NCI-H1930 (cell line): Measurements from ENCODE around the gene BCKDK.

Experiments used
- DNase-seq, 2 experiments: peaks; one replicate each; lab custom pipeline; 2025; lab: John Stamatoyannopoulos, UW

The BCKDK gene

DNA sequence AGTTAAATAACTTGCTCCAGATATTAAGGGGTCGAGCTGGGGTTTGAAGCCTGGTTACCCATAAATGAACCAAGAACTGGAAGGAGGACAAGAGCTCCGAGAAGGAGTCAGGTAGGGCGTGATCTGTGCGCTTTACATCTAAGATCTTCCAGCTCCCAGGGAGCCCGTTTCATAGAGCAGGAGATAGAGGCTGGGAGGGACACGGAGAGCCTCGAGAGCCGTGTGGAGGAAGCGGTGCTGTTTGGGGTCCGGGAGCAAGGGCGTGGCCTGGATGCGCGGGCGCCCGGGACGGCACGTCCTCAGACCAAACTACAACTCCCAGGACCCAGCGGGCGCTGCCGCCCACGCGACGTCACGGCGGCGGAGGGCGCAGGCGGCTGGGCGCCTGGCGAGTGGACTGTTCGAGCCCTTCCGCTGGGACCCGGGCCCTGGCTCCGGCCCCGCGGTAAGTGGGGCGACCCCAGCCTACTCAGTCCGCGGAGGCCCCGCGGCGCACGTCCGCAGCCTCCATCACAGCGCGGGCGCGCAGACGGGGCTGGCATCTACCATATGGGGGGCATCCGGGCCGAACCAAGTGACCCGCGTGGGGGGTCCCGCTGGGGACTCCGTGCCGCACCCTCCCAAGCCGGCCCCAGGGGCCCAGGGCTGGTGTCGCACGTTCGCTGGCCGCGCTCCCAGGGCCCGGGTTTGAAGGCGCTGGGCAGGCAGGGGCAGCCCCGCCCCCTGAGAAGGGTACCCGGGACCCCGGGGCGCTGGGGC lies at the start of gene BCKDK:
Gene BCKDK, plus strand, starts transcription at position 352 of the 759 bp plus-strand sequence. CDS start 838 bp downstream, outside the sequence.
- DNase-seq: peak; percentile 51 to 76

DNA sequence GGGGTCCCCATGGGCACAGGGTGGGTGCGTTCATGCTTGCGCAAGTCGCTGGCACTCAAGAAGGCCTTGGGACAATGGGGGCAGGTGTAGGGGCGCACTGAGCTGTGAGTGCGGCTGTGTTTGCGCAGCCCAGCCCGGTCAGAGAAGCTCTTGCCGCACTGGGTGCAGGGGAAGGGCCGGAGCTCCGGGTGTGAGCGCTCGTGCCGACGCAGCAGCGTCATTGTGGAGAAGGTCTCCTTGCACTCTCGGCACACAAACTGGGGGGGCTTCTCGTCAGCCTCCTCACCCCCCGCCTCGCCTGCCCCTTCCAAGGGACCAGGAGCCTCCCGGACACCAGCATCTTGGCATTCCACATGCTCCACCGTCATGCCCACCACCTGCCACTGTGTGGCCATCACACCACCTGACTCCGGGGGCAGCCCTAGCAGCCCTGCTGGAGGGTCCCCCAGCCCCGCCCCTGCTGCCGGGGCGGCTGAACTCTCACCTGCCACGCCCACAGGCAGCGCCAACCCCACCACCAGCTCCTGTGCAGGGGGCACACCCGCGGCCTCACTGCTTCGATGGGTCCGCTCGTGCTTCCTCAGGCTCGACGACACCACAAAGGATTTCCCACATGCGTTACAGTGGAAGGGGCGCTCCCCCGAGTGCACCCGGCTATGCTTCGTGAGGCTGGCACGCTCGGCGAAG lies 46.9 kb upstream of the BCKDK start:
- DNase-seq: no peak

DNA sequence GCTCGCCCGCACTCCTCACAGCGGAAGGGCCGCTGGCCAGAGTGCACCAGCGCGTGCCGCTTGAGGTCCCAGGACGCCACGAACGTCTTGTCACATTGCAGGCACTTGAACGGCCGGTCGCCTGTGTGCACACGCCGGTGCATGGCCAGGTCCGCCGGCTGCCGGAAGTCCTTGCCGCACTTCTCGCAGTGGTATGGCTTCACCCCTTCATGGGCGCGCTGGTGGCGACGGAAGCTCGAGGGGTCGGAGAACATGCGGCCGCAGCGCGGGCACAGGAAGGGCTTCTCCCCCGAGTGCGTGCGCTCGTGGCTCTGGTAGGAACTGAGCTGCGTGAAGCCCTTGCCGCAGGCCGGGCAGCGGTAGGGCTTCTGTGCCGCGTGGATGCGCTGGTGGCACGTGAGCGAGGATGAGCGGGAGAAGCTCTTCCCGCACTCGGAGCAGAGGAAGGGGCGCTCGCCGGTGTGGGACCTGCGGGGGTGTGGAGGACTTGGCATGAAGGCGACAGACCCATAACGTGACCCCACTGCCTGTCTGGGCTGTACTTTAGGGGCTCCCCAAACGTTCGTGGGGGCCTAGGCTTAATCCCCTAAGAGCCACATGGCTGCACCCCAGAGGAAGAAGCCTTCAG lies 46.3 kb upstream of the BCKDK start:
- DNase-seq: no peak

DNA sequence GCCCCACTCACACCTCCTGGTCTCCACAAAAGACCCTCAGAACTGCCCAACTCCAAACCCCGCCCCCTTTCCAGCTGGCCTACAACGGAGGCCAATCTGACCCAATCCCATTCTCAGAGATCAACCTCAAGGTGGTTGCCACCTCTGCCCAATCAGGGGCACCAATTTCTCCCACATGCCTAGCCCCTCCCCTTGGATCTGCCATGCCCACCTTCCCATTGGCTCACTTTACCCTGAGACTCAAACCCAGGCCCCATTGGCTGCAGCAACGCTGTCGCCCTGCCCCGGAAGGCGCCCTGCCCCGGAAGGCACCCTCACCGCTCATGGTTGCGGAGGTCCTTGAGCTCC lies 44.7 kb upstream of the BCKDK start:
- DNase-seq: no peak

DNA sequence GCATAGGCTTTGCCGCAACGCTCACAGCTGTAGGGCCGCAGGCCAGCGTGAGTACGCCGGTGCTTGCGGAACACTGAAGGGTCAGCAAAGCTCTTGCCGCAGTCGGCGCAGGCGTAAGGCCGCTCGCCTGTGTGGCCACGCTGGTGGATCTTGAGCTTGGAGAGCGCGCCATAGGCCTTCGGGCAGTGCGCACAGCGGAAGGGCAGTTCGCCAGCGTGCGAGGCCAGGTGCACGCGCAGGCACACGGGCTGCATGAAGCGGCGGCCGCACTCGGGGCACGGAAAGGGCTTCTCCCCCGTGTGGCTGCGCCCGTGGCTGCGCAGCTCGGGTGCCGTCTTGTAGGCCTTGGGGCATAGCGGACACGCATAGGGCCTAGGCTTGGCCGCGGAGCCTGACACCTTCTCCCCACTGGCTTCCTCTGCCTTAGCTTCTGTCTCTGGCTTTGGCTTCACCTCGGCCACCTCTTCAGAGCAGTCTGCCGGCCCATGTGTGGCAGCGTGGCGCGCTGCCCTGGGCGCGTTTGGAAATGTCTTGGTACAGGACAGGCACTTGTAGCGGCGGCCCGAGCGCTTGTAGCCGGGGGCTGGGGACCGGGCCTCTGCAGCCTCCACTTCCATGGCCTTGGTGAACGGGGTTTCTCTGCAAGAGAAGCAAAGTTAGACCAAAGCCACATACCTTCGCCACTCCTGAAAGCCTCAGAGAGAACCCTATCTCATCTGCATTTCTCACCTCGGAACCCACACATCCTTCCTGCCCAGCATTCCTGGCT lies 44.2 kb upstream of the BCKDK start:
- no peak for DNase-seq

DNA sequence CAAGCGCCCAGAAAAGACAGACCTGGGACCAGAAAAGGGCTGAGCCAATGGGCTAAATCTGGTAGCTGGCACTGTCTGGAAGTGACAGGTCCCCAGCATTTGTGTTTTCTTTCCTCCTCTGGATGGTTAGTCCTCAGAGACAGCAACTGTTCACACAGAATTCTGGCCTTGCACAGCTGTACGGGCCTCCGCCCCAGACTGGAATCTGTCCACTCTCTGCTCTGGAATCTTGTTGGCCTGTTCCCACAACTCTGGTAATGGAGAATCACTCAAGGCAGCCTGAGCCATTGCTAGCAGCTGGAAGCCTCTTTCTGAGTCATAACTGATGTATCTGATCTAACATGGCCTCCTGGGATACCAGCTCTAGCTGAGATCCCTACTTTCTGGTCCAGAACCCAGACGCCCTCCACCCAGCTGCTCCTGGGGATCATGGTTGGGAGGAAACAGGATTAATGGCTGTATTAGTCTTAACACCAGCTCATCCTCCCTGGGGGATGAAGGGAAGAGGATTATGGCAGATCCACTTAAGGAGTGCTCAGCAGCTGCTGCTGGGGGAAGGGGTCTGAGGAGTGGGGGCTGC lies 43.2 kb upstream of the BCKDK start:
- DNase-seq: no peak

DNA sequence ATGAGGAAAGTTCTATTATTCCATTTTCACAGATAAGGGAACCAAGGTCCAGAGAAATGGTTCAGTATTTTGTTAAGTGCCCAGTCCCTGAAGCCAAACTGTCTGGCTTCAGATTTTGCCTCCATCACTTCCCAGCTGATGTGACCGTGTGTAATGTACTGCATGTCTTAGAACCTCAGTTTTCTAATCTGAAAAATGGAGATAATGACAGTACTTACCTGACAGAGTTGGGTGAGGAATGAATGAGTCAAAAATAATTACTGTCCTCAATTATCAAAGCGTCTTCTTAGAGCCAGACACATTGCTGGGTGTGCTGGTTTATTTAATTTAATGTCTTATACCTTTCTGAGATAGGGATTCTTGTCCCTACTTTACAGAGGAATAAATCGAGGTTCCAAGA lies 40.8 kb upstream of the BCKDK start:
- DNase-seq: no peak

DNA sequence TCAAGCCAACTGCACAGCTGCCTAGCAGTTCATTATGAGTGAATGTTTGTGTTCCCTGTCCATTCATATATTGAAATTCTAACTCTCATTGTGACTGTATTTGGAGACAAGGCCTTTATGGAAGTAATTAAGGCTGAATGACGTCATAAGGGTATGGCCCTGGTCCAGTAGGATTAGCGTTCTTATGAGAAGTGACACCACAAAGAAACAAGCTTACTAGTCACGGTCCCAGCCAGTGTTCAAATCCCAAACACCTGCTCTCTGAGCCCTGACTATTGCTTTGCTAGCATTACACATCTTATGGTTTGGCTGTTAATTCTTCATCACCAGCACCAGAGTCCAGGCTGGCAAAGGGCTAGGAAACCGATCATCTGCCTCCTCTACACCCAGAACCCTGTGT lies 36.3 kb upstream of the BCKDK start:
- no peak for DNase-seq

DNA sequence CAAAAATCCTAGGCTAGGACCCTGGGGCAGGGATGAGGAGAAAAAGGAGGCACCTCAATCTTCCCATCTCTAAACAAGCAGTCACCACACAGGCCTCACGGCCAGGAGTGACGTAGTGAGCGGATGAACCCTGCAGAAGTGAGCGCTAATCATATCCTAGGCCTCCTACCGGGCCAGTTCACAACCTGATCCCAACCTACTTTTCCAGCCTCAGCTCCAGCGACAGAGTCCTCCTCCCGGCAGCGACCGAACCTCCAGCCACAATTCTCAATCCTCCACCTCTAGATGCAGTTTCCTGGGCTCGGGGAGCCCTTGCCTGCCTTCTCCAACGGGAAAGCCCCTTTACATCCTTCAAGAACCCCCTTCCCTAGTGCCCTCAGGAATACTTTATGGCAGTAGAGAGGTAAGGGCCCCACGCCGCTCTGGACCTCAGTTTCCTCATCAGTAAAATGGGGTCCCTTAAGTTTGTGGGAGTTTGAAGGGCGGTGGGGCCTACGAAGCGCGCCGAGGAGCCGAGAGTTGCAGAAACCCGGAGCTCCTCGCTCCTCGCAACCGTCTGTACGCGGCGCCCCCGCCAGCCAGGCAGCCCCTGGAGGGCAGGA lies 35.5 kb upstream of the BCKDK start:
- peak in 1 of 2 experiments; percentile 16 for DNase-seq

DNA sequence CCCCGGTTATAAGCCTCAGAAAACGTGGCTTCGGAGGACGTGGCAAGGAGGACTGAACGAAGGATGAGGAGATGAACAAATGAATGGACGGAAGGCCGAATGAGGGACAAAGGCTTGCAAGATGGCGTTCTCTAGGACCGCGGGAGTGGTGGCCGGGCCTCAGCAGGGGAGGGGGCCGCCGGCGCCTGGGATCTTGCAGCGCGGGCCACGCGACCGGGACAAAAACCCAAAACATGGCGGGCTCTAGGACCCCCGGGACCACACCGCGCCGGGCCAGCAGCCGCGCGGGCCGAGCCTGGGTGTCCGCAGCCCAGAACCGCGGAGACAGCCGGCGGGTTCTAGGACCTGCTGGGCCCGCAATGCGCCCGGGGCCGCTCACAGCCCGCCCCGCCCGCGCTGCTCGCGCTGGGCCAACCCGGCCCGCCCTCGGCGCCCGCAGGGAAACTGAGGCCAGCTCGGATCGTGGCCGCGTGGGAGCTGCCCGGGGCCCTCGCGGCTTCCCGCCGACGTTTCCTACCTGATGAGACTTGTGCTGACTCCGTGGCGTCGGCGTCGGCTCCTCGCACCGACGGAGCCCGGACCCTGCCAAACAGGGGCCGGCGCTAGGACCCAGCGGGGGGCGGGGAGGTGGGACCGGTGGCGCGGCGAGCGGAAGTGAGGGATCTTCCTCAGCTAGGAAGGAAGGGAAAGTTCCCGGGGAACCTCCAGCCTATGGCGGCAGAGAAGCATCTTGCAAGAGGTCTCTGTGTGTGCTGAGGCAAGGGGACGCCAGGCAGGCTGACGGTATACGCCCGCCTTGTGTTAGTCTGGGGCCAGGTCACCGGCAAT lies 34.8 kb upstream of the BCKDK start:
- peak; percentile 80 to 92 for DNase-seq

DNA sequence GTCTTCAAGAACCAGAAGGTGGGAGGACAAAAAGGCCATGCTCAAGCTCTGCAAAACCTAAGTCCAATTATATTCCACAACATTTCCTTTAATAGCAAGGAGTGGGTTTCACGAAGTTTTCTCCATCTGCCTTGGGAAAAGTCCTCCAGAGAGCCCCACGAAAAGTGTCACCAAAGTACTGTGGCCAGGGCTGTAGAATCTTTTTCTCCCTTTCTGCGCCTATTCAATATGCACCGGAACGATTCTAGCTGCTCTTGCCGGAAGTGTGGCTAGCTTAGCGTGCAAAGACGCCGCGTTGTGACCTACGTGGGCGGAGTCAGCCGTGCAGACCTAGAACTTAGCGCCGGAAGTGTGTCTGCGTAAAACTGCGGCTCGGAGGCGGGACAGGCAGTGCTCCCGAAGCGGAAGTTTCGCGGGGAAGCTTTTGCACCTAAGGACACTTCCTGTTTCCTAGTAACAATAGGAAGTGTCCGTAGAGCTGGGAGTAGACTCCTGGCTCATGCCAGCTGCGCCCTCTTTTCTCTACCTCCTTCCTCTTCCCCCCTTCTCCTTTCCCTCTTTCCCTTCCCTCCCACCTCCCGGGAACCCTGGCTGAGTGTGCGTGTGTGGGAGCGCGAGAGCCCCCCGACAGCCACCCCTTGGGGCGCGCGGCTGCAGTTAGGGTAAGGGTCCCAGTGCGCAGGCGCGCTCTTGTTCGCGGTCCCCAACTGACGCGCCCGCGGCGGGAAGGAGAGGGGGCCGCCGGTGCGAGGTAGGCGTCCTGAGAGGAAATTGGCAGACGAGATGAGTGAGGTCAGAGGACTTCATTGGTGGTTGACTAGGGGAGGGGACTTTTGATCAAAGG lies 34.0 kb upstream of the BCKDK start, which contains the start of the genes ZNF646 and ZNF668:
Gene ZNF646, plus strand, starts transcription at position 453 of the 844 bp plus-strand sequence. CDS start 1,903 bp downstream, outside the sequence.
Gene ZNF668, minus strand, starts transcription at position 271 of the 844 bp plus-strand sequence. CDS start 9,781 bp downstream, outside the sequence.
- DNase-seq: peak; percentile 99 to 100

DNA sequence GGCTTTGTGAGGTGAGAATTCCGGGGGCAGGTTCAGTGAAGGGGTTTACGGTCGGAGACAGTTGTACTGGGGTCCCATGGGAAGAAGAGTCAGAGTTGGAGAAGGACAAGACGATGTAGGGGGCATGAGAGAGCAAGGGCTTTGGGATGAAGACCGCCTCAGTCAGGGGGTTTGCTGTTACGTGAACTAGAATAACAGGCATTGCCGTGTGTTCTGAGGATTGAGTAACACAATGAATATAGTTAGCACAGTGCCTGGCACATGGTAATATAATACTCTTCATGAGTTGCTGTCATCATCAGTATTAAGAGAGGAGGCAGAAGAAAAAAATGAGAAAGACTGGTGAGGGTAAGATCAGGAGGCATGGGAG lies 33.4 kb upstream of the BCKDK start:
- DNase-seq: no peak

DNA sequence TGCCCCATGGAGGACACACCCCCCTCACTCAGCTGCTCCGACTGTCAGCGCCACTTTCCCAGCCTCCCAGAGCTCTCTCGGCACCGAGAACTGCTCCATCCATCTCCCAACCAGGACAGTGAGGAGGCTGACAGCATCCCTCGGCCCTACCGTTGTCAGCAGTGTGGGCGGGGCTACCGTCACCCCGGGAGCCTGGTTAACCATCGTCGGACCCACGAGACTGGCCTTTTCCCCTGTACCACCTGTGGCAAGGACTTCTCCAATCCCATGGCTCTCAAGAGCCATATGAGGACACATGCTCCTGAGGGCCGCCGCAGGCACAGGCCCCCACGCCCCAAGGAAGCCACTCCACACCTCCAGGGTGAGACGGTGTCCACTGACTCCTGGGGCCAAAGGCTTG lies 31.9 kb upstream of the BCKDK start:
- DNase-seq: no peak

DNA sequence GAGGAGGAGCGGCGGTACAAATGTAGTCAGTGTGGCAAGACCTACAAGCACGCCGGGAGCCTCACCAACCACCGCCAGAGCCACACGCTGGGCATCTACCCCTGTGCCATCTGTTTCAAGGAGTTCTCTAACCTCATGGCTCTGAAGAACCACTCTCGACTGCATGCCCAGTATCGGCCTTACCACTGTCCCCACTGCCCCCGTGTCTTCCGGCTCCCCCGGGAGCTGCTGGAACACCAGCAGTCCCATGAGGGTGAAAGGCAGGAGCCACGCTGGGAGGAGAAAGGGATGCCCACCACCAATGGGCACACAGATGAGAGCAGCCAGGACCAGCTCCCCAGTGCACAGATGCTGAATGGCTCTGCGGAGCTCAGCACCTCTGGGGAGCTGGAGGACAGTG lies 31.2 kb upstream of the BCKDK start:
- DNase-seq: no peak

DNA sequence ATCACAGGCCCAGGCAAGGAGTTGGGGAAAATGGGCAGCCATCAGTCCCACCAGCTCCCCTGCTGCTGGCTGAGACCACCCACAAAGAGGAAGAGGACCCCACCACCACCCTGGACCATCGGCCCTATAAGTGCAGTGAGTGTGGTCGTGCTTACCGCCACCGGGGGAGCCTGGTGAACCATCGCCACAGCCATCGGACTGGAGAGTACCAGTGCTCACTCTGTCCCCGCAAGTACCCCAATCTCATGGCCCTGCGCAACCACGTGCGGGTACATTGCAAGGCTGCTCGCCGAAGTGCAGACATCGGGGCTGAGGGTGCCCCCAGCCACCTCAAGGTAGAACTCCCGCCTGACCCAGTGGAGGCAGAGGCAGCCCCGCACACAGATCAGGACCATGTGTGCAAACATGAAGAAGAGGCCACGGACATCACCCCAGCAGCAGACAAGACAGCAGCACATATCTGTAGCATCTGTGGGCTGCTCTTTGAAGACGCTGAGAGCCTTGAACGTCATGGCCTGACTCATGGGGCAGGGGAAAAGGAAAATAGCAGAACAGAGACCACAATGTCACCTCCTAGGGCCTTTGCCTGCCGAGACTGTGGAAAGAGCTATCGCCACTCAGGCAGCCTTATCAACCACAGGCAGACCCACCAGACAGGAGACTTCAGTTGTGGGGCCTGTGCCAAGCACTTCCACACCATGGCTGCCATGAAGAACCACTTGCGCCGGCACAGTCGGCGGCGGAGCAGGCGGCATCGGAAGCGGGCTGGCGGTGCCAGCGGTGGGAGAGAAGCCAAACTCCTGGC lies 30.4 kb upstream of the BCKDK start:
- DNase-seq: no peak

DNA sequence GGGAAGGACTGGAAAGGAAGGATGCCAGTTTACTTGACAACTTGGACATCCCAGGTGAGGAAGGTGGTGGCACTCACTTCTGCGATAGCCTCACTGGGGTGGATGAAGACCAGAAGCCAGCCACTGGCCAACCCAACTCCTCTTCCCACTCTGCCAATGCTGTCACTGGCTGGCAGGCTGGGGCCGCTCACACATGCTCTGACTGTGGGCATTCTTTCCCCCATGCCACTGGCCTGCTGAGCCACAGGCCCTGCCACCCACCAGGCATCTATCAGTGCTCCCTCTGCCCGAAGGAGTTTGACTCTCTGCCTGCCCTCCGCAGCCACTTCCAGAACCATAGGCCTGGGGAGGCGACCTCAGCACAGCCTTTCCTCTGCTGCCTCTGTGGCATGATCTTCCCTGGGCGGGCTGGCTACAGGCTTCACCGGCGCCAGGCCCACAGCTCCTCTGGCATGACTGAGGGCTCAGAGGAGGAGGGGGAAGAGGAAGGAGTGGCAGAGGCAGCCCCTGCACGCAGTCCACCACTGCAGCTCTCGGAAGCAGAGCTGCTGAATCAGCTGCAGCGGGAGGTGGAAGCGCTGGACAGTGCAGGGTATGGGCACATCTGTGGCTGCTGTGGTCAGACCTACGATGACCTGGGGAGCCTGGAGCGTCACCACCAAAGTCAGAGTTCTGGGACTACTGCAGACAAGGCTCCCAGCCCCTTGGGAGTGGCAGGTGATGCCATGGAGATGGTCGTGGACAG lies 29.4 kb upstream of the BCKDK start:
- DNase-seq: no peak

DNA sequence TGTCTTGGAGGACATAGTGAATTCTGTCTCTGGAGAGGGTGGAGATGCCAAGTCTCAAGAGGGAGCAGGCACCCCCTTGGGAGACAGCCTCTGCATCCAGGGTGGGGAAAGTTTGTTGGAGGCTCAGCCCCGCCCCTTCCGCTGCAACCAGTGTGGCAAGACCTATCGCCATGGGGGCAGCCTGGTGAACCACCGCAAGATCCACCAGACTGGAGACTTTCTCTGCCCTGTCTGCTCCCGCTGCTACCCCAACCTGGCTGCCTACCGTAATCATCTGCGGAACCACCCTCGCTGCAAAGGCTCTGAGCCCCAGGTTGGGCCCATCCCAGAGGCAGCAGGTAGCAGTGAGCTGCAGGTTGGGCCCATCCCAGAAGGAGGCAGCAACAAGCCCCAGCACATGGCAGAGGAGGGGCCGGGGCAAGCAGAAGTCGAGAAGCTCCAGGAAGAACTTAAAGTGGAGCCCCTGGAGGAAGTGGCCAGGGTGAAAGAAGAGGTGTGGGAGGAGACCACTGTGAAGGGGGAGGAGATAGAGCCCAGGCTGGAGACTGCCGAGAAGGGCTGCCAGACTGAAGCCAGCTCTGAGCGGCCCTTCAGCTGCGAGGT lies 28.7 kb upstream of the BCKDK start:
- no peak for DNase-seq
